GM06990 (cell line): Measurements from ENCODE around the gene TXNRD3.

ENCODE experiments used
- DNase-seq: peaks from one replicate; pipeline ENCODE4 v3.0.0-alpha.2; 2011; ENCODE audit not compliant: insufficient read length; ENCODE audit errors: extremely low read depth
- H3K27me3 ChIP-seq: replicated peaks from 2 replicates; pipeline ENCODE4 v1.6.0; 2011; ENCODE audit warnings: low read length; ENCODE audit not compliant: control insufficient read depth, insufficient read depth
- H3K36me3 ChIP-seq: 2 replicates; pipeline ENCODE4 v1.5.1; 2011; ENCODE audit warnings: low read length; ENCODE audit not compliant: control insufficient read depth, insufficient read depth
- H3K4me3 ChIP-seq: replicated peaks from 2 replicates; pipeline ENCODE4 v1.5.1; 2011; ENCODE audit warnings: low read depth, mild to moderate bottlenecking, control low read depth, low read length
- CTCF ChIP-seq: IDR thresholded peaks from 2 replicates; pipeline ENCODE4 v1.5.1; 2011; ENCODE audit warnings: low read length, control low read depth, mild to moderate bottlenecking, inconsistent platforms; ENCODE audit not compliant: insufficient read depth, poor library complexity, severe bottlenecking

Gene TXNRD3

GRCh38 chr3:126677862-126678503, 23.1 kb upstream of the TXNRD3 start:
- no peak overlapping the region for H3K4me3 ChIP-seq
- no peak for TF ChIP-seq CTCF
- no peak for DNase-seq
- H3K36me3 ChIP-seq = no peaks in the 10 kb centered on the region
- H3K27me3 ChIP-seq = no peaks in the 10 kb centered on the region; the same call in 1 of the 2 replicates

DNA sequence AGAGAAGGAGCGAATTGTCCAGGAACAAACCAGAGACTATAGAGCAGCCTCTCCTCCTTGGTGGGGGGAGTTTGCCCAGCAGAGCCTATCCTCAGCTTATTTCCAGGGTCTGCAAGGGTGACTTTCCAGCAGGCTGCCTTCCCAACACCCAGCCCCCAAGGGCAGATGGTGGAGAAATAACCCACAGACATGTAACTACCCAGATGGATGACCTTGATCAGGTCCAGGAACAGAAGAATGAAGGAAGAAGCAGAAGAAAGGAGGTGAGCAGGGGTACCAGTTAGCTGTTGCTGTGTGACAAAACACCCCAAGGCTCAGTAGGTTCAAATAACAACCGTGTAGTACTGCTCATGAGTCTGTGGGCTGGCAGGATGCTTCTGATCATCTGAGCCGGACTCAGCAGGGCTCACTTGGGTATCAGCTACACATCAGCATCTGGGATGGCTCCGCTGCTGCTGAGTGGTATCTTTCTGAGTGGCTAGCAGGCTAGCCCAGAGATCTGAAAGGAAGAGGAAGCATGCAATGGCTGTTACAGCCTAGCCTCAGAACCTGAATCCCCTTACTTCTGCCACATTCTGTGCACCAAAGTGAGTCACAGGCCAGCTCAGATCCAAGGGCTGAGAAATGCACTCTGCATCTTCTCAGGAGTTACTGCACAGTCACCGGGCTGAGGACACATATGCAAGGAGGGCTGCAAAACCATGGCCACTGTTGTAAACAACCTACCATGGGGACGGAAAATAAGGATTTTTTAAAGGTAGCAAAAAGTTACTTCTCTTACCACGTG, 22.2 kb upstream of the TXNRD3 start:
- Histone ChIP-seq H3K36me3 (no peaks in the 10 kb centered on the region), H3K27me3 (no peaks in the 10 kb centered on the region; the same call in 1 of the 2 replicates), H3K4me3 (no peak overlapping the region)
- no peak for DNase-seq
- TF ChIP-seq CTCF = no peak

GRCh38 chr3:126672741-126673140, 17.8 kb upstream of the TXNRD3 start:
- TF ChIP-seq CTCF = no peak
- DNase-seq = no peak
- no peak overlapping the region for H3K4me3 ChIP-seq
- H3K36me3 ChIP-seq = no peaks in the 10 kb centered on the region
- no peaks in the 10 kb centered on the region for H3K27me3 ChIP-seq

GRCh38 chr3:126672340-126672739, 17.4 kb upstream of the TXNRD3 start:
- no peak overlapping the region for H3K4me3 ChIP-seq
- no peak for DNase-seq
- no peaks in the 10 kb centered on the region for H3K36me3 ChIP-seq
- H3K27me3 ChIP-seq = no peaks in the 10 kb centered on the region
- no peak for TF ChIP-seq CTCF

GRCh38 chr3:126671521-126671920, 16.6 kb upstream of the TXNRD3 start:
- Histone ChIP-seq H3K4me3 (no peak overlapping the region), H3K36me3 (no peaks in the 10 kb centered on the region), H3K27me3 (no peaks in the 10 kb centered on the region)
- no peak for TF ChIP-seq CTCF
- DNase-seq = peak; percentile 18
